Measurements from ENCODE around the gene CRCP. TPM values are rescaled to one million over a fixed set of nuclear protein-coding genes. Genes with fewer than 3 reads are reported as not detected.

Gene CRCP
- total RNA-seq, 1 donor from 2014 or later = 35.5 TPM

DNA sequence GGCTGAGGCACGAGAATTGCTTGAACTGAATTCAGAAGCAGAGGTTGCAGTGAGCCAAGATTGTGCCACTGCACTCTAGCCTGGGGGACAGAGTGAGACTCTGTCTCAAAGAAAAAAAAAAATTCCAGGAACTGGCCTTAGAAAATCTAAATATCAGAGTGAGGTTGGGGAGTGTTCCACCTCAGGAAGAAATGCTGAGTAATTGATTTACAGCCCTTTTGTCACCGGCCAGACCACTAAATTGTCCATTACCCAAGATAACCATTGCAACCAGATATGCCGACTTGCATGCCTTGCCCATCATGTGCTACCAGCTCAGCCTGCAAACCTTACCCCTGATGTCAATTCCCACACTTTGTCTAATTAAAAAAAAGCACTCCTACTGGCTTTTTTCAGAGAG, 42.4 kb downstream of the CRCP start:
- Histone ChIP-seq H3K4me3 (no peak overlapping the region), H3K27ac (no peak overlapping the region), H3K9me3 (no peaks in the 10 kb centered on the region), H3K36me3 (peaks cover 62% of the 10 kb centered on the region), H3K4me1 (peaks cover 13% of the 10 kb centered on the region), H3K27me3 (ENCODE audit: low read depth) (no peaks in the 10 kb centered on the region)
- ATAC-seq (no peak), DNase-seq (no peak)
- intact Hi-C loops (cut with DNase I) = no loop called here
- TF ChIP-seq, protein P1, sequence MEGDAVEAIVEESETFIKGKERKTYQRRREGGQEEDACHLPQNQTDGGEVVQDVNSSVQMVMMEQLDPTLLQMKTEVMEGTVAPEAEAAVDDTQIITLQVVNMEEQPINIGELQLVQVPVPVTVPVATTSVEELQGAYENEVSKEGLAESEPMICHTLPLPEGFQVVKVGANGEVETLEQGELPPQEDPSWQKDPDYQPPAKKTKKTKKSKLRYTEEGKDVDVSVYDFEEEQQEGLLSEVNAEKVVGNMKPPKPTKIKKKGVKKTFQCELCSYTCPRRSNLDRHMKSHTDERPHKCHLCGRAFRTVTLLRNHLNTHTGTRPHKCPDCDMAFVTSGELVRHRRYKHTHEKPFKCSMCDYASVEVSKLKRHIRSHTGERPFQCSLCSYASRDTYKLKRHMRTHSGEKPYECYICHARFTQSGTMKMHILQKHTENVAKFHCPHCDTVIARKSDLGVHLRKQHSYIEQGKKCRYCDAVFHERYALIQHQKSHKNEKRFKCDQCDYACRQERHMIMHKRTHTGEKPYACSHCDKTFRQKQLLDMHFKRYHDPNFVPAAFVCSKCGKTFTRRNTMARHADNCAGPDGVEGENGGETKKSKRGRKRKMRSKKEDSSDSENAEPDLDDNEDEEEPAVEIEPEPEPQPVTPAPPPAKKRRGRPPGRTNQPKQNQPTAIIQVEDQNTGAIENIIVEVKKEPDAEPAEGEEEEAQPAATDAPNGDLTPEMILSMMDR (IDR thresholded peaks at IDR 0.05) = no peak

GRCh38 chr7:66162622-66163021, 48.0 kb downstream of the CRCP start:
- Histone ChIP-seq H3K9me3 (no peaks in the 10 kb centered on the region), H3K27ac (no peak overlapping the region), H3K36me3 (peaks cover 9% of the 10 kb centered on the region), H3K27me3 (ENCODE audit: low read depth) (no peaks in the 10 kb centered on the region), H3K4me3 (no peak overlapping the region), H3K4me1 (no peaks in the 10 kb centered on the region)
- ATAC-seq = no peak
- intact Hi-C loops (cut with DNase I) = no loop called here
- no peak for DNase-seq
- TF ChIP-seq, protein P1 (IDR thresholded peaks at IDR 0.05) = no peak

GRCh38 chr7:66163186-66163610, 48.6 kb downstream of the CRCP start:
- peaks cover 4% of the 10 kb centered on the region for H3K36me3 ChIP-seq
- H3K4me3 ChIP-seq = no peak overlapping the region
- ATAC-seq = no peak
- no peaks in the 10 kb centered on the region for H3K9me3 ChIP-seq
- DNase-seq = no peak
- no peak overlapping the region for H3K27ac ChIP-seq
- TF ChIP-seq, protein P1 (IDR thresholded peaks at IDR 0.05) = no peak
- intact Hi-C loops (cut with DNase I) = no loop called here
- no peaks in the 10 kb centered on the region for H3K27me3 ChIP-seq (ENCODE audit: low read depth)
- no peaks in the 10 kb centered on the region for H3K4me1 ChIP-seq

- TF ChIP-seq, protein P1 (IDR thresholded peaks at IDR 0.05) = no peak
- Histone ChIP-seq H3K27ac (no peak overlapping the region), H3K36me3 (no peaks in the 10 kb centered on the region), H3K9me3 (no peaks in the 10 kb centered on the region), H3K4me1 (no peaks in the 10 kb centered on the region), H3K27me3 (ENCODE audit: low read depth) (no peaks in the 10 kb centered on the region), H3K4me3 (no peak overlapping the region)
- intact Hi-C loops (cut with DNase I) = no loop called here
- DNase-seq (no peak), ATAC-seq (no peak)
Measured at GRCh38 chr7:66164356-66164755, 49.7 kb downstream of the CRCP start.

DNA sequence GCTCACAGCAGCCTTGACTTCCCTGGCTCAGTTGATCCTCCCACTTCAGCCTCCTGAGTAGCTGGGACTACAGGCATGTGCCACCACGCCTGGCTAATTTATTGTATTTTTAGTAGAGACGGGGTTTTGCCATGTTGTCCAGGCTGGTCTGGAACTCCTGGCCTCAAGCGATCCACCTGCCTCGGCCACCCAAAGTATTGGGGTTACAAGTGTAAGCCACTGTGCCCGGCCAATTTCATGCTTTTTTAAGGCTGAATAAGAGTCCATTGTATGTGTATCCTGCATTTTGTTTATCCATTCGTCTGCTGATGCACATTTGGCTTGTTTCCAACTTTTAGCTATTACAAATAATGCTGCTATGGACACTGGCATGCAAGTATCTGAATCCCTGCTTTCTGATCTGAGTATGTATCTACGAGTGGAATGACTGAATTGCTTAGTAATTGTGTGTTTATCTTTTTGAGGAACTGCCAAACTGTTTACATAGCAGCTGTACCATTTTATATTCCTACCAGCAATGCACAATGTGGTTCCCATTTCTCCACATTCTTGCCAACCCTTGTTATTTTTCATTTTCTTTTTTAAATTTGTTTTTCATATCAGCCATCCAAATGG, 53.2 kb downstream of the CRCP start:
- no peak for ATAC-seq
- Histone ChIP-seq H3K36me3 (no peaks in the 10 kb centered on the region), H3K27ac (no peak overlapping the region), H3K4me3 (no peak overlapping the region), H3K4me1 (no peaks in the 10 kb centered on the region), H3K9me3 (no peaks in the 10 kb centered on the region), H3K27me3 (ENCODE audit: low read depth) (no peaks in the 10 kb centered on the region)
- intact Hi-C loops (cut with DNase I) = no loop called here
- TF ChIP-seq, protein P1 (IDR thresholded peaks at IDR 0.05) = no peak
- DNase-seq = no peak

Data from lower lobe of right lung (tissue), 2 donors.